ENCODE data around the gene PTPN14.

DNA sequence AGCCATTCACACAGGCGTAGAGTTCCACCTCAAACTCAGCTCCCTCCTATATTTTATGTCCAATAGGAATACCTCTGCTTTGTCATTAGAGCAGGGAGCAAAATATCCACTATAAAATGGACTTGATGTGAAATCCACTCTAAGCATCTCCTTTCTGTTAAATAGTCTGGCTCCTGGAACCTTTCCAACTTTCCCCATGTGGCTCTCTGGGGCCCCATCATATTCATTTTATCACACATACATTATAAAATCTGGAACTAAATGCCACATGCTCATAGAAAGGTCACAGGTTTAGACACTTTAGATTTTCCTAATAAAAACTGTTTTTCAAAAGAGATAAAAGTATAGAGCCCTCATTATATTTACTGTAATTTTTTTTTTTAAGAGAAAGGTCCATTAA, 82.1 kb downstream of the PTPN14 start:
- TF ChIP-seq ZC3H10 (CRISPR knock-in tag; IDR thresholded peaks at IDR 0.05) (no peak), ARNTL (CRISPR knock-in tag; IDR thresholded peaks at IDR 0.05; ENCODE audit: borderline replicate concordance, low read depth) (no peak), ESRRG (CRISPR knock-in tag; IDR thresholded peaks at IDR 0.05) (no peak), ZFP3 (CRISPR knock-in tag; IDR thresholded peaks at IDR 0.05) (no peak), ZNF8 (CRISPR knock-in tag; IDR thresholded peaks at IDR 0.05) (no peak), ISL1 (CRISPR knock-in tag; IDR thresholded peaks at IDR 0.05) (no peak), CSRNP3 (CRISPR knock-in tag; IDR thresholded peaks at IDR 0.05) (no peak), PPARA (CRISPR knock-in tag; IDR thresholded peaks at IDR 0.05; ENCODE audit: borderline replicate concordance) (no peak), OSR1 (CRISPR knock-in tag; IDR thresholded peaks at IDR 0.05) (no peak), GLIS3 (CRISPR knock-in tag; IDR thresholded peaks at IDR 0.05) (no peak), ZNF70 (CRISPR knock-in tag; IDR thresholded peaks at IDR 0.05) (no peak), ZNF565 (CRISPR knock-in tag; conservative IDR thresholded peaks at IDR 0.05; ENCODE audit: low read depth) (no peak)
- TF ChIP-seq, protein P1, sequence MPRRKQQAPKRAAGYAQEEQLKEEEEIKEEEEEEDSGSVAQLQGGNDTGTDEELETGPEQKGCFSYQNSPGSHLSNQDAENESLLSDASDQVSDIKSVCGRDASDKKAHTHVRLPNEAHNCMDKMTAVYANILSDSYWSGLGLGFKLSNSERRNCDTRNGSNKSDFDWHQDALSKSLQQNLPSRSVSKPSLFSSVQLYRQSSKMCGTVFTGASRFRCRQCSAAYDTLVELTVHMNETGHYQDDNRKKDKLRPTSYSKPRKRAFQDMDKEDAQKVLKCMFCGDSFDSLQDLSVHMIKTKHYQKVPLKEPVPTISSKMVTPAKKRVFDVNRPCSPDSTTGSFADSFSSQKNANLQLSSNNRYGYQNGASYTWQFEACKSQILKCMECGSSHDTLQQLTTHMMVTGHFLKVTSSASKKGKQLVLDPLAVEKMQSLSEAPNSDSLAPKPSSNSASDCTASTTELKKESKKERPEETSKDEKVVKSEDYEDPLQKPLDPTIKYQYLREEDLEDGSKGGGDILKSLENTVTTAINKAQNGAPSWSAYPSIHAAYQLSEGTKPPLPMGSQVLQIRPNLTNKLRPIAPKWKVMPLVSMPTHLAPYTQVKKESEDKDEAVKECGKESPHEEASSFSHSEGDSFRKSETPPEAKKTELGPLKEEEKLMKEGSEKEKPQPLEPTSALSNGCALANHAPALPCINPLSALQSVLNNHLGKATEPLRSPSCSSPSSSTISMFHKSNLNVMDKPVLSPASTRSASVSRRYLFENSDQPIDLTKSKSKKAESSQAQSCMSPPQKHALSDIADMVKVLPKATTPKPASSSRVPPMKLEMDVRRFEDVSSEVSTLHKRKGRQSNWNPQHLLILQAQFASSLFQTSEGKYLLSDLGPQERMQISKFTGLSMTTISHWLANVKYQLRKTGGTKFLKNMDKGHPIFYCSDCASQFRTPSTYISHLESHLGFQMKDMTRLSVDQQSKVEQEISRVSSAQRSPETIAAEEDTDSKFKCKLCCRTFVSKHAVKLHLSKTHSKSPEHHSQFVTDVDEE (CRISPR knock-in tag; IDR thresholded peaks at IDR 0.05) = no peak

Data from SK-N-SH treated with all-trans-retinoic acid at 6 μM for 48 hours (cell line).